HepG2 (cell line): ENCODE results near the gene SPESP1. TPM values are rescaled to one million over a fixed set of nuclear protein-coding genes. Genes with fewer than 3 reads are reported as not detected.

ENCODE experiments used
- ATAC-seq: fragments of 200-7000 bp; cut with Tn5 transposase; 3 replicates; pipeline ENCODE4 v1.9.1; 2020; ENCODE audit warnings: mild to moderate bottlenecking, moderate library complexity
- BruUV-seq: library from RNA; stranded (reverse); fragments of 400-500 nt; replicated peaks from 2 replicates; lab custom pipeline; 2021; lab: Mats Ljungman, UMichigan
- CTCF ChIA-PET: fragments of 300-600 bp; formaldehyde crosslinking; extraction: SDS; loops from one replicate; lab custom pipeline; 2021; ENCODE audit warnings: low total read pairs, inconsistent platforms, low intra/inter-chr PET ratio; lab: Yijun Ruan, JAX
- POLR2A ChIA-PET: fragments of 350-600 bp; sonication (Branson Sonifier 250); formaldehyde crosslinking; loops from one replicate; lab custom pipeline; 2020; ENCODE audit warnings: antibody characterized with exemption, inconsistent platforms; lab: Yijun Ruan, JAX
- DNase-seq: peaks from one replicate; pipeline ENCODE4 v3.0.0-alpha.2; 2015; ENCODE audit warnings: low spot score
- FAIRE-seq: peaks from 3 replicates; lab custom pipeline; 2011; peaks lifted over from hg19 to GRCh38; lab: Jason Lieb, UNC
- H2AFZ ChIP-seq: one replicate; pipeline ENCODE4 v1.6.1; 2011; ENCODE audit warnings: low read length, inconsistent platforms
- H3K27ac ChIP-seq: fragments of 300-600 bp; 3 replicates; pipeline ENCODE4 v1.8.0; 2011; ENCODE audit warnings: mixed run types, mild to moderate bottlenecking, mixed read lengths, low read length, inconsistent platforms; ENCODE audit not compliant: insufficient read depth; ENCODE audit errors: extremely low read length
- H3K27me3 ChIP-seq, 2 experiments: fragments of 200-600 bp in 1 of 2; 2 replicates in 1 of 2; 3 replicates in 1 of 2; pipeline versions ENCODE4 v1.6.0 to v1.8.0; 2011; ENCODE audit warnings: low read length in 2 of 2, mild to moderate bottlenecking in 2 of 2, moderate library complexity in 2 of 2, inconsistent platforms in 1 of 2; ENCODE audit not compliant: insufficient read depth in 2 of 2, control insufficient read depth in 1 of 2
- H3K36me3 ChIP-seq, 2 experiments: fragments of 200-600 bp in 1 of 2; replicated peaks in 1 of 2; 2 replicates in 1 of 2; 3 replicates in 1 of 2; pipeline versions ENCODE4 v1.5.1 to v1.8.0; 2011; ENCODE audit warnings: low read length in 2 of 2, inconsistent platforms in 1 of 2; ENCODE audit not compliant: insufficient read depth in 2 of 2, control insufficient read depth in 1 of 2
- H3K4me1 ChIP-seq: 2 replicates; pipeline ENCODE4 v1.5.1; 2012; ENCODE audit warnings: low read length, inconsistent platforms; ENCODE audit not compliant: insufficient read depth
- H3K4me2 ChIP-seq: 2 replicates; pipeline ENCODE4 v1.6.0; 2011; ENCODE audit warnings: low read depth, low read length, inconsistent platforms
- H3K4me3 ChIP-seq, 3 experiments: fragments of 200-600 bp in 1 of 3; sonication (generic), shearing (Covaris generic) in 1 of 3; replicated peaks in 1 of 3; 2 replicates each; pipeline ENCODE4 v1.5.1; 2011 to 2016; ENCODE audit warnings: low read length in 3 of 3, inconsistent platforms in 2 of 3, low read depth in 2 of 3, mild to moderate bottlenecking in 2 of 3, control low read depth in 1 of 3, mixed read lengths in 1 of 3; ENCODE audit not compliant: insufficient read depth in 1 of 3
- H3K79me2 ChIP-seq: one replicate; pipeline ENCODE4 v1.6.1; 2011; ENCODE audit warnings: low read length, inconsistent platforms; ENCODE audit not compliant: insufficient read depth
- H3K9ac ChIP-seq: 2 replicates; pipeline ENCODE4 v1.6.0; 2011; ENCODE audit warnings: mild to moderate bottlenecking, low read depth, low read length, inconsistent platforms; ENCODE audit not compliant: insufficient read depth
- H3K9me3 ChIP-seq: 2 replicates; pipeline ENCODE4 v1.5.1; 2012; ENCODE audit warnings: mild to moderate bottlenecking, low read length
- H4K20me1 ChIP-seq: 2 replicates; pipeline ENCODE4 v1.6.0; 2011; ENCODE audit warnings: inconsistent platforms, mild to moderate bottlenecking, low read length, moderate library complexity; ENCODE audit not compliant: insufficient read depth
- ATF7-NPFF ChIP-seq: sonication (generic); formaldehyde crosslinking; IDR thresholded peaks from 2 replicates; pipeline ENCODE4 v1.8.1; 2023; ENCODE audit warnings: mild to moderate bottlenecking, low read depth, missing genetic modification reagents, moderate library complexity
- BCL6 ChIP-seq: IDR thresholded peaks from 2 replicates; pipeline ENCODE4 v1.6.1; 2016; ENCODE audit warnings: missing genetic modification reagents, missing compliant biosample characterization
- ELF1 ChIP-seq: sonication (generic); formaldehyde crosslinking; IDR thresholded peaks from 2 replicates; pipeline ENCODE4 v1.4.0; 2020; ENCODE audit warnings: missing genetic modification reagents
- KLF16 ChIP-seq, 2 experiments: sonication (generic) in 1 of 2; formaldehyde crosslinking in 1 of 2; IDR thresholded peaks; 2 replicates each; pipeline versions ENCODE4 v1.6.1 to v1.8.0; 2016 to 2023; ENCODE audit warnings: missing genetic modification reagents in 2 of 2, missing compliant biosample characterization in 1 of 2
- KMT2A ChIP-seq: sonication (generic); formaldehyde crosslinking; IDR thresholded peaks from 2 replicates; pipeline ENCODE4 v1.4.0; 2020; ENCODE audit warnings: missing genetic modification reagents
- MAFK ChIP-seq, 2 experiments: IDR thresholded peaks in 1 of 2; conservative IDR thresholded peaks in 1 of 2; 2 replicates each; pipeline ENCODE4 v1.6.1; 2011; ENCODE audit warnings: improper control_type of control experiment in 2 of 2, low read length in 2 of 2
- PPARG ChIP-seq: conservative IDR thresholded peaks from 2 replicates; pipeline ENCODE4 v1.6.1; 2016; ENCODE audit warnings: missing biosample characterization, missing genetic modification reagents
- REXO4 ChIP-seq: sonication (generic); formaldehyde crosslinking; IDR thresholded peaks from 2 replicates; pipeline ENCODE4 v1.8.0; 2022; ENCODE audit warnings: missing genetic modification reagents, mild to moderate bottlenecking, borderline replicate concordance
- RFX1 ChIP-seq: fragments of 450-650 bp; IDR thresholded peaks from 2 replicates; pipeline ENCODE4 v1.6.1; 2017
- RFX3 ChIP-seq: IDR thresholded peaks from 2 replicates; pipeline ENCODE4 v1.6.1; 2016; ENCODE audit warnings: missing biosample characterization, missing genetic modification reagents
- RFXAP ChIP-seq: sonication (generic); formaldehyde crosslinking; IDR thresholded peaks from 2 replicates; pipeline ENCODE4 v1.4.0; 2020; ENCODE audit warnings: missing genetic modification reagents, borderline replicate concordance
- ZBTB42 ChIP-seq: sonication (generic); formaldehyde crosslinking; IDR thresholded peaks from 2 replicates; pipeline ENCODE4 v1.5.0; 2020; ENCODE audit warnings: mild to moderate bottlenecking, missing genetic modification reagents
- ZFY ChIP-seq: sonication (generic); formaldehyde crosslinking; IDR thresholded peaks from 2 replicates; pipeline ENCODE4 v1.4.0; 2020; ENCODE audit warnings: missing genetic modification reagents
- ZNF605 ChIP-seq: sonication (generic); formaldehyde crosslinking; IDR thresholded peaks from 2 replicates; pipeline ENCODE4 v1.8.0; 2022; ENCODE audit warnings: mild to moderate bottlenecking, missing genetic modification reagents
- ZNF883 ChIP-seq: sonication (generic); formaldehyde crosslinking; IDR thresholded peaks from 2 replicates; pipeline ENCODE4 v1.5.1; 2020; ENCODE audit warnings: mild to moderate bottlenecking, missing genetic modification reagents; ENCODE audit errors: not compliant biosample characterization
- WGBS: methylation state at CpG from one replicate; pipeline ENCODE4 v1.1.6; 2017; ENCODE audit warnings: low lambda C conversion rate; 5-methylcytosine and 5-hydroxymethylcytosine counted together
- in situ Hi-C: cut with HindIII; loops from 2 replicates; pipeline ENCODE4 v1.10.0; 2017; ENCODE audit warnings: low pct_unique_long_range_greater_than_20kb; ENCODE audit not compliant: extremely low pct_ligation_motif_present
- intact Hi-C: fragments of 100-400 bp; cut with micrococcal nuclease; formaldehyde crosslinking; loops from one replicate; pipeline ENCODE4 v1.10.0; 2022; ENCODE audit not compliant: unreplicated experiment
- polyA plus RNA-seq, 8 experiments: library from polyadenylated mRNA; depleted of rRNA in 3 of 8; stranded (reverse) in 7 of 8; unstranded in 1 of 8; fragments of >200 nt; fragmentation: Illumina TruSeq in 4 of 8; extraction: Trizol in 4 of 8; gene quantifications; 2 replicates each; pipeline versions ENCODE4 v1.2.1 to v1.2.3, GENCODE V29; 2011 to 2016; ENCODE audit warnings: low read depth in 4 of 8, missing spikeins in 1 of 8, mixed read lengths in 1 of 8; ENCODE audit not compliant: insufficient read depth in 1 of 8
- total RNA-seq, 5 experiments: library from RNA; depleted of rRNA; stranded (reverse); fragments of >200 nt; fragmentation: Illumina TruSeq; extraction: Trizol; gene quantifications; 2 replicates each; pipeline ENCODE4 v1.2.3, GENCODE V29; 2016; ENCODE audit warnings: low read depth in 1 of 5
- TF ChIP-seq, protein P1 (sequence below): sonication (generic); formaldehyde crosslinking; IDR thresholded peaks from 2 replicates; pipeline ENCODE4 v1.4.0; 2020; ENCODE audit warnings: missing genetic modification reagents, borderline replicate concordance

The SPESP1 gene
- total and polyA plus RNA-seq, 2 of the 13 experiments (the other 11 are each of a cell fraction or from before 2014, with no cell fraction given) = not detected

GRCh38 chr15:68982976-68983563 is 52.7 kb downstream of the SPESP1 start (continued):
- TF ChIP-seq, protein P1, sequence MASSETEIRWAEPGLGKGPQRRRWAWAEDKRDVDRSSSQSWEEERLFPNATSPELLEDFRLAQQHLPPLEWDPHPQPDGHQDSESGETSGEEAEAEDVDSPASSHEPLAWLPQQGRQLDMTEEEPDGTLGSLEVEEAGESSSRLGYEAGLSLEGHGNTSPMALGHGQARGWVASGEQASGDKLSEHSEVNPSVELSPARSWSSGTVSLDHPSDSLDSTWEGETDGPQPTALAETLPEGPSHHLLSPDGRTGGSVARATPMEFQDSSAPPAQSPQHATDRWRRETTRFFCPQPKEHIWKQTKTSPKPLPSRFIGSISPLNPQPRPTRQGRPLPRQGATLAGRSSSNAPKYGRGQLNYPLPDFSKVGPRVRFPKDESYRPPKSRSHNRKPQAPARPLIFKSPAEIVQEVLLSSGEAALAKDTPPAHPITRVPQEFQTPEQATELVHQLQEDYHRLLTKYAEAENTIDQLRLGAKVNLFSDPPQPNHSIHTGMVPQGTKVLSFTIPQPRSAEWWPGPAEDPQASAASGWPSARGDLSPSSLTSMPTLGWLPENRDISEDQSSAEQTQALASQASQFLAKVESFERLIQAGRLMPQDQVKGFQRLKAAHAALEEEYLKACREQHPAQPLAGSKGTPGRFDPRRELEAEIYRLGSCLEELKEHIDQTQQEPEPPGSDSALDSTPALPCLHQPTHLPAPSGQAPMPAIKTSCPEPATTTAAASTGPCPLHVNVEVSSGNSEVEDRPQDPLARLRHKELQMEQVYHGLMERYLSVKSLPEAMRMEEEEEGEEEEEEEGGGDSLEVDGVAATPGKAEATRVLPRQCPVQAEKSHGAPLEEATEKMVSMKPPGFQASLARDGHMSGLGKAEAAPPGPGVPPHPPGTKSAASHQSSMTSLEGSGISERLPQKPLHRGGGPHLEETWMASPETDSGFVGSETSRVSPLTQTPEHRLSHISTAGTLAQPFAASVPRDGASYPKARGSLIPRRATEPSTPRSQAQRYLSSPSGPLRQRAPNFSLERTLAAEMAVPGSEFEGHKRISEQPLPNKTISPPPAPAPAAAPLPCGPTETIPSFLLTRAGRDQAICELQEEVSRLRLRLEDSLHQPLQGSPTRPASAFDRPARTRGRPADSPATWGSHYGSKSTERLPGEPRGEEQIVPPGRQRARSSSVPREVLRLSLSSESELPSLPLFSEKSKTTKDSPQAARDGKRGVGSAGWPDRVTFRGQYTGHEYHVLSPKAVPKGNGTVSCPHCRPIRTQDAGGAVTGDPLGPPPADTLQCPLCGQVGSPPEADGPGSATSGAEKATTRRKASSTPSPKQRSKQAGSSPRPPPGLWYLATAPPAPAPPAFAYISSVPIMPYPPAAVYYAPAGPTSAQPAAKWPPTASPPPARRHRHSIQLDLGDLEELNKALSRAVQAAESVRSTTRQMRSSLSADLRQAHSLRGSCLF (CRISPR knock-in tag) = no peak
- TF ChIP-seq ZNF883 (CRISPR knock-in tag) (no peak), ZBTB42 (no peak), ELF1 (CRISPR knock-in tag) (no peak)
- TF ChIP-seq, all 625 proteins: peak for 0

DNA sequence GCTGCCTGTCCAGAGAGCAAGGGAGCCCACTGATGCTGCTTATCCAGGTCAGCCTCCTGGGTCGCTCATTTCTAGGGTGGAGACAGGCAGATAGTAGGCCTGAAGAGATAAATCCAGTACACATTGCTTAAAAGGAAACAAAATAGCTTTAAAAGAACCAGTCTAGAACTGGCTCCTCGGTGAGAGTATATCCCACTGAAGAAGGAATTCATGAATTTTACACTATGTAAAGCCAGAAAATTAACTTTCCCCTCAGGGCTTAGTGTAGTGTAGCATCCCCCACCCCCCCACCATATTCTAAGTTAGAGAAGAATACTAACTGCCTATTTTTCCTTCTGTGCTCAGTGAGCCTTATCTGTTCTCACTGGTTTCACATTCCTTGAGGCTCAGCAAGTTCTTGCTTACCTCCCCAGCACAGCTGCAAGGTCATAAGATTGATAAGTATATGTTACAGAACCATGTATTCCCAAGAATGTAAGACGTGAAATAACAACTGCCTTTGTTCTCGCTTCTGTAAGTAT is 53.7 kb downstream of the SPESP1 start:
- intact Hi-C loops = no loop called here
- Histone ChIP-seq H3K9me3 (no peaks in the 10 kb centered on the region), H2AFZ (no peak overlapping the region), H3K9ac (no peak overlapping the region), H3K27me3 (peaks cover 0 to 6% of the 10 kb centered on the region in 2 experiments; a peak in 1 of 5 replicates), H3K36me3 (no peaks in the 10 kb centered on the region), H3K4me2 (no peak overlapping the region), H3K4me1 (no peaks in the 10 kb centered on the region), H4K20me1 (no peaks in the 10 kb centered on the region), H3K27ac (no peak overlapping the region), H3K79me2 (no peaks in the 10 kb centered on the region), H3K4me3 (no peak overlapping the region)
- FAIRE-seq (no peak), ATAC-seq (no peak), DNase-seq (no peak)
- in situ Hi-C loops = no loop called here
- ChIA-PET POLR2A (no interaction called here), CTCF (no interaction called here)
- WGBS = 21% methylated on average over 4 of the region's 4 CpGs
- BruUV-seq = no TSS peak
- TF ChIP-seq RFXAP (CRISPR knock-in tag) (no peak), ZNF605 (CRISPR knock-in tag) (no peak), REXO4 (no peak), PPARG (CRISPR knock-in tag) (no peak), RFX3 (CRISPR knock-in tag) (no peak), KMT2A (CRISPR knock-in tag) (no peak), MAFK (conservative IDR thresholded peaks at IDR 0.05 in 1 of 2, IDR thresholded peaks at IDR 0.05 in 1 of 2; ENCODE audit: low read length in 2 of 2) (no peak), ZFY (CRISPR knock-in tag) (no peak), BCL6 (no peak), KLF16 (CRISPR knock-in tag; IDR thresholded peaks at IDR 0.05) (no peak), ATF7-NPFF (CRISPR knock-in tag) (no peak), RFX1 (no peak)
